ENCODE results near the gene UROC1. TPM values are rescaled to one million over a fixed set of nuclear protein-coding genes. Genes with fewer than 3 reads are reported as not detected.

Gene UROC1
- total and polyA plus RNA-seq, 3 donors from 2014 or later, result 0.25 to 1.0 (median 0.34) TPM

- TF ChIP-seq CTCF (IDR thresholded peaks at IDR 0.05) (no peak), POLR2A (IDR thresholded peaks at IDR 0.05) (no peak)
- WGBS, 2 donors, result 84 to 96% methylated on average over 15 of the region's 15 CpGs
- H3K4me3 ChIP-seq, result no peak overlapping the region
Measured at GRCh38 chr3:126482503-126483255, 34.9 kb downstream of the UROC1 start.

GRCh38 chr3:126481808-126482502 is 35.6 kb downstream of the UROC1 start:
- no peaks in the 10 kb centered on the region for H3K36me3 ChIP-seq (ENCODE audit: low read depth, missing control alignments)
- 75 to 82% methylated on average over 11 to 16 of the region's 16 CpGs for WGBS, 2 donors
- no peaks in the 10 kb centered on the region for H3K9me3 ChIP-seq
- DNase-seq, result peak; percentile 48
- peaks cover 1% of the 10 kb centered on the region for H3K4me1 ChIP-seq
- intact Hi-C loops (cut with DNase I; ENCODE audit: low total_unique reads), result no loop called here
- no peak overlapping the region for H3K27ac ChIP-seq
- H3K4me3 ChIP-seq, result no peak overlapping the region
- no peaks in the 10 kb centered on the region for H3K27me3 ChIP-seq
- no peak for TF ChIP-seq CTCF (IDR thresholded peaks at IDR 0.05)
- TF ChIP-seq POLR2A (IDR thresholded peaks at IDR 0.05), result no peak

More at GRCh38 chr3:126482503-126483255, 34.9 kb downstream of the UROC1 start:
- Histone ChIP-seq H3K27me3 (no peaks in the 10 kb centered on the region), H3K9me3 (no peaks in the 10 kb centered on the region), H3K4me1 (peaks cover 8% of the 10 kb centered on the region), H3K36me3 (ENCODE audit: low read depth, missing control alignments) (no peaks in the 10 kb centered on the region), H3K27ac (no peak overlapping the region)
- DNase-seq, result no peak
- intact Hi-C loops (cut with DNase I; ENCODE audit: low total_unique reads), result no loop called here

GRCh38 chr3:126480861-126481260 is 36.7 kb downstream of the UROC1 start:
- no peaks in the 10 kb centered on the region for H3K9me3 ChIP-seq
- no peaks in the 10 kb centered on the region for H3K36me3 ChIP-seq (ENCODE audit: low read depth, missing control alignments)
- H3K4me3 ChIP-seq, result no peak overlapping the region
- H3K27ac ChIP-seq, result no peak overlapping the region
- TF ChIP-seq POLR2A (IDR thresholded peaks at IDR 0.05), result no peak
- no peak for TF ChIP-seq CTCF (IDR thresholded peaks at IDR 0.05)
- 85 to 91% methylated on average over 8 of the region's 8 CpGs for WGBS, 2 donors
- no peaks in the 10 kb centered on the region for H3K27me3 ChIP-seq
- no peaks in the 10 kb centered on the region for H3K4me1 ChIP-seq
- intact Hi-C loops (cut with DNase I; ENCODE audit: low total_unique reads), result no loop called here
- DNase-seq, result no peak

- WGBS, 2 donors, result 84 to 89% methylated on average over 5 of the region's 5 CpGs
- TF ChIP-seq POLR2A (IDR thresholded peaks at IDR 0.05) (no peak), CTCF (IDR thresholded peaks at IDR 0.05) (no peak)
- no peak overlapping the region for H3K4me3 ChIP-seq
- no peaks in the 10 kb centered on the region for H3K36me3 ChIP-seq (ENCODE audit: low read depth, missing control alignments)
- intact Hi-C loops (cut with DNase I; ENCODE audit: low total_unique reads), result no loop called here
- H3K9me3 ChIP-seq, result no peaks in the 10 kb centered on the region
- no peak overlapping the region for H3K27ac ChIP-seq
- no peak for DNase-seq
- H3K4me1 ChIP-seq, result no peaks in the 10 kb centered on the region
- no peaks in the 10 kb centered on the region for H3K27me3 ChIP-seq
Measured at GRCh38 chr3:126480206-126480605, 37.4 kb downstream of the UROC1 start.

Data from testis (tissue), 3 donors.